K562 (cell line): ENCODE measurements around the gene SLC5A5. TPM values are rescaled to one million over a fixed set of nuclear protein-coding genes. Genes with fewer than 3 reads are reported as not detected.
A peak's percentile ranks its signal among the peaks of the same experiment; 100 is the strongest.

Experiments used
- ATAC-seq: fragments of 200-7000 bp; cut with Tn5 transposase; 3 replicates; pipeline ENCODE4 v1.9.1; 2020; ENCODE audit warnings: moderate library complexity
- BruUV-seq: library from RNA; stranded (reverse); fragments of 400-500 nt; replicated peaks from 2 replicates; lab custom pipeline; 2021; lab: Mats Ljungman, UMichigan
- CTCF ChIA-PET: fragments of 300-600 bp; formaldehyde crosslinking; extraction: SDS; loops from one replicate; lab custom pipeline; 2021; ENCODE audit warnings: low intra/inter-chr PET ratio; lab: Yijun Ruan, JAX
- POLR2A ChIA-PET: fragments of 300-600, 350-650 bp; sonication (Branson Sonifier 250); formaldehyde crosslinking; extraction: SDS; loops from one replicate; lab custom pipeline; 2021; ENCODE audit warnings: antibody characterized with exemption, inconsistent platforms; lab: Yijun Ruan, JAX
- DNase-seq, 4 experiments: peaks; one replicate each; pipeline versions ENCODE4 v3.0.0 to v3.0.0-alpha.2; 2011 to 2018; ENCODE audit warnings: low spot score in 3 of 4, mixed read lengths in 3 of 4; ENCODE audit errors: extremely low read depth in 1 of 4
- FAIRE-seq: peaks from 2 replicates; lab custom pipeline; 2011; peaks lifted over from hg19 to GRCh38; lab: Jason Lieb, UNC
- H2AFZ ChIP-seq: 2 replicates; pipeline ENCODE4 v1.6.0; 2011; ENCODE audit warnings: low read depth, low read length, control low read depth, inconsistent platforms
- H3K27ac ChIP-seq: fragments of 200-600 bp; 3 replicates; pipeline ENCODE4 v1.8.0; 2011; ENCODE audit warnings: low read depth, mild to moderate bottlenecking, control low read depth, inconsistent platforms, low read length, moderate library complexity, mixed read lengths; ENCODE audit errors: extremely low read depth
- H3K27me3 ChIP-seq, 2 experiments: fragments of 300-600 bp in 1 of 2; 2 replicates in 1 of 2; 3 replicates in 1 of 2; pipeline versions ENCODE4 v1.6.0 to v1.8.0; 2011; ENCODE audit warnings: inconsistent platforms in 2 of 2, low read length in 2 of 2, mild to moderate bottlenecking in 1 of 2, mixed read lengths in 1 of 2, moderate library complexity in 1 of 2; ENCODE audit not compliant: control insufficient read depth in 2 of 2, insufficient read depth in 2 of 2
- H3K36me3 ChIP-seq: fragments of 300-600 bp; 3 replicates; pipeline ENCODE4 v1.8.0; 2011; ENCODE audit warnings: mild to moderate bottlenecking, low read length, inconsistent platforms; ENCODE audit not compliant: control insufficient read depth, insufficient read depth
- H3K4me1 ChIP-seq, 2 experiments: fragments of 200-600 bp in 1 of 2; replicated peaks in 1 of 2; 2 replicates in 1 of 2; 3 replicates in 1 of 2; pipeline versions ENCODE4 v1.5.1 to v1.8.0; 2011; ENCODE audit warnings: inconsistent platforms in 2 of 2, low read length in 2 of 2, mild to moderate bottlenecking in 1 of 2, mixed read lengths in 1 of 2, moderate library complexity in 1 of 2; ENCODE audit not compliant: control insufficient read depth in 2 of 2, insufficient read depth in 2 of 2
- H3K4me2 ChIP-seq: 2 replicates; pipeline ENCODE4 v1.6.1; 2011; ENCODE audit warnings: low read length, control low read depth, inconsistent platforms, mixed read lengths; ENCODE audit not compliant: insufficient read depth
- H3K4me3 ChIP-seq: fragments of 200-600 bp; sonication (generic), shearing (Covaris generic); 2 replicates; pipeline ENCODE4 v1.5.1; 2016; ENCODE audit warnings: control low read depth, inconsistent platforms
- H3K79me2 ChIP-seq: fragments of 200-600 bp; 3 replicates; pipeline ENCODE4 v1.8.0; 2011; ENCODE audit warnings: low read length, inconsistent platforms; ENCODE audit not compliant: control insufficient read depth, insufficient read depth
- H3K9ac ChIP-seq, 2 experiments: 2 replicates each; pipeline versions ENCODE4 v1.6.0 to v1.6.1; 2011; ENCODE audit warnings: low read depth in 2 of 2, low read length in 2 of 2, control low read depth in 1 of 2, inconsistent platforms in 1 of 2, mild to moderate bottlenecking in 1 of 2, mixed read lengths in 1 of 2; ENCODE audit not compliant: insufficient read depth in 1 of 2
- H3K9me1 ChIP-seq: one replicate; pipeline ENCODE4 v1.6.0; 2011; ENCODE audit warnings: inconsistent platforms, mild to moderate bottlenecking, low read length, moderate library complexity; ENCODE audit not compliant: control insufficient read depth, insufficient read depth
- H3K9me3 ChIP-seq: replicated peaks from 2 replicates; pipeline ENCODE4 v1.5.1; 2011; ENCODE audit warnings: low read depth, low read length, inconsistent platforms; ENCODE audit not compliant: control insufficient read depth, insufficient read depth
- H4K20me1 ChIP-seq: replicated peaks from 2 replicates; pipeline ENCODE4 v1.6.1; 2011; ENCODE audit warnings: low read length, inconsistent platforms, mixed read lengths; ENCODE audit not compliant: control insufficient read depth, insufficient read depth
- CBFA2T3 ChIP-seq: fragments of 450-650 bp; IDR thresholded peaks from 2 replicates; pipeline ENCODE4 v1.6.1; 2017
- DDX20 ChIP-seq: fragments of 450-650 bp; IDR thresholded peaks from 2 replicates; pipeline ENCODE4 v1.6.1; 2016; ENCODE audit warnings: missing genetic modification characterization, low read depth, mild to moderate bottlenecking, missing compliant biosample characterization, moderate library complexity
- DIDO1 ChIP-seq: fragments of 450-650 bp; IDR thresholded peaks from 2 replicates; pipeline ENCODE4 v1.6.1; 2016; ENCODE audit warnings: low read depth, missing biosample characterization, missing genetic modification characterization
- EGR1 ChIP-seq: fragments of 450-650 bp; conservative IDR thresholded peaks from 2 replicates; pipeline ENCODE4 v1.6.1; 2017; ENCODE audit warnings: mild to moderate bottlenecking
- HDAC1 ChIP-seq, 2 experiments: fragments of 450-650 bp; IDR thresholded peaks; 2 replicates each; pipeline ENCODE4 v1.6.1; 2016 to 2017; ENCODE audit warnings: inconsistent platforms in 1 of 2, mild to moderate bottlenecking in 1 of 2, moderate library complexity in 1 of 2
- IFI16 ChIP-seq: fragments of 250-450 bp; sonication (Bioruptor Pico); IDR thresholded peaks from 2 replicates; pipeline ENCODE4 v2.1.2; 2022; ENCODE audit warnings: mild to moderate bottlenecking, inconsistent platforms
- NCOA4 ChIP-seq: fragments of 450-650 bp; IDR thresholded peaks from 2 replicates; pipeline ENCODE4 v1.6.1; 2018; ENCODE audit warnings: mild to moderate bottlenecking; ENCODE audit not compliant: partially characterized antibody
- PPARD ChIP-seq: fragments of 250-450 bp; sonication (Bioruptor Pico); IDR thresholded peaks from 2 replicates; pipeline ENCODE4 v1.8.0; 2022; ENCODE audit warnings: inconsistent platforms, mild to moderate bottlenecking, moderate library complexity
- RBFOX2 ChIP-seq: fragments of 200-400 bp; formaldehyde crosslinking; IDR thresholded peaks from 2 replicates; pipeline ENCODE4 v1.6.1; 2017; ENCODE audit warnings: low read depth, mild to moderate bottlenecking, low read length, moderate library complexity
- SMAD3 ChIP-seq: fragments of 450-650 bp; formaldehyde crosslinking; conservative IDR thresholded peaks from 2 replicates; pipeline ENCODE4 v1.4.0; 2020; ENCODE audit warnings: mild to moderate bottlenecking
- TBP ChIP-seq: optimal IDR thresholded peaks from 2 replicates; pipeline ENCODE3; 2011; ENCODE audit warnings: low read depth, low read length, improper control_type of control experiment
- ZNF143 ChIP-seq: sonication (generic); formaldehyde crosslinking; IDR thresholded peaks from 2 replicates; pipeline ENCODE4 v1.9.0; 2022; ENCODE audit warnings: mild to moderate bottlenecking, missing genetic modification reagents
- ZNF586 ChIP-seq: fragments of 450-650 bp; formaldehyde crosslinking; conservative IDR thresholded peaks from 2 replicates; pipeline ENCODE4 v1.4.0; 2020; ENCODE audit warnings: mild to moderate bottlenecking, moderate library complexity
- WGBS: fragments of 100-300 bp; shearing (Covaris generic); methylation state at CpG from one replicate; pipeline ENCODE4 v1.1.6; 2016; ENCODE audit warnings: low coverage, mixed read lengths; ENCODE audit not compliant: insufficient coverage; ENCODE audit errors: missing lambda C conversion rate; 5-methylcytosine and 5-hydroxymethylcytosine counted together
- in situ Hi-C: fragments of 300-500 bp; cut with MboI; formaldehyde crosslinking; loops from 4 replicates; pipeline ENCODE4 v1.15.0; 2018; ENCODE audit warnings: inconsistent platforms, mixed read lengths
- intact Hi-C: fragments of 100-400 bp; cut with micrococcal nuclease; formaldehyde crosslinking; loops from 2 replicates; pipeline ENCODE4 v1.14.2; 2022
- polyA plus RNA-seq, 8 experiments: library from polyadenylated mRNA; depleted of rRNA in 4 of 8; stranded (reverse) in 5 of 8; unstranded in 3 of 8; fragments of >200 nt; fragmentation: Nextera tagmentation in 2 of 8; fragmentation: Illumina TruSeq in 1 of 8; extraction: Ambion mirVana in 2 of 8; extraction: Trizol in 1 of 8; gene quantifications; 2 replicates each; pipeline versions ENCODE4 v1.2.1 to v1.2.3, GENCODE V29; 2011 to 2014; ENCODE audit warnings: inconsistent platforms in 1 of 8, missing spikeins in 1 of 8
- total RNA-seq, 7 experiments: library from RNA; depleted of rRNA in 6 of 7; stranded (reverse); fragments of >200 nt in 6 of 7; fragmentation: Illumina TruSeq in 2 of 7; extraction: Trizol in 2 of 7; gene quantifications; 2 replicates each; pipeline versions ENCODE4 v1.2.1 to v1.2.3, GENCODE V29; 2011 to 2021; ENCODE audit warnings: low replicate concordance in 1 of 7
- TF ChIP-seq, protein P1 (sequence below): fragments of 450-650 bp; IDR thresholded peaks from 2 replicates; pipeline ENCODE4 v1.6.1; 2016; ENCODE audit warnings: antibody characterized with exemption
- TF ChIP-seq, protein P2 (sequence below): fragments of 250-450 bp; sonication (Bioruptor Pico); IDR thresholded peaks from 2 replicates; pipeline ENCODE4 v1.4.0; 2020; ENCODE audit warnings: mild to moderate bottlenecking, moderate library complexity, borderline replicate concordance
- TF ChIP-seq, protein P3 (sequence below): IDR thresholded peaks from 2 replicates; pipeline ENCODE4 v1.6.1; 2011; ENCODE audit not compliant: insufficient read length; ENCODE audit errors: extremely low read depth
- TF ChIP-seq, protein P4 (sequence below): fragments of 450-650 bp; formaldehyde crosslinking; IDR thresholded peaks from 2 replicates; pipeline ENCODE4 v1.4.0; 2020; ENCODE audit warnings: mild to moderate bottlenecking, mixed read lengths

Gene SLC5A5
- total and polyA plus RNA-seq, 9 of the 15 experiments (the other 6 are each of a cell fraction or from before 2014, with no cell fraction given), result 0.10 to 0.73 (median 0.23) TPM

- BruUV-seq, result no TSS peak
- peaks cover 4 to 22% of the 10 kb centered on the region in 2 experiments; a peak in 3 of 5 replicates for H3K4me1 ChIP-seq
- FAIRE-seq (no peak), ATAC-seq (no peak), DNase-seq (no peak)
- no peak overlapping the region for H3K27ac ChIP-seq
- peaks cover 0 to 33% of the 10 kb centered on the region in 2 experiments; a peak in 3 of 5 replicates for H3K27me3 ChIP-seq
- no peaks in the 10 kb centered on the region for H3K36me3 ChIP-seq
- 17% methylated on average over 12 of the region's 13 CpGs for WGBS
- in situ Hi-C loops (no loop called here), intact Hi-C loops (no loop called here)
- no peaks in the 10 kb centered on the region for H3K9me3 ChIP-seq
- no peaks in the 10 kb centered on the region for H3K9me1 ChIP-seq
- no peaks in the 10 kb centered on the region for H3K79me2 ChIP-seq
- H3K9ac ChIP-seq, result peak overlapping the region in 1 of 2 experiments; percentile 45; a peak in 1 of 4 replicates
- no peak overlapping the region for H3K4me3 ChIP-seq
- POLR2A ChIA-PET, result interaction anchor here (0.6 kb wide), 1 partner anchor 17 kb away, joined by 3 read pairs; no protein-coding TSS in a partner anchor
- no peaks in the 10 kb centered on the region; the same call in 1 of the 2 replicates for H4K20me1 ChIP-seq
- CTCF ChIA-PET, result no interaction called here
- TF ChIP-seq ZNF586 (CRISPR knock-in tag) (no peak), HDAC1 (IDR thresholded peaks at IDR 0.05) (no peak), IFI16 (CRISPR knock-in tag) (no peak), PPARD (CRISPR knock-in tag) (no peak), NCOA4 (no peak), SMAD3 (CRISPR knock-in tag) (no peak), RBFOX2 (no peak), ZNF143 (CRISPR knock-in tag) (no peak), CBFA2T3 (no peak), DDX20 (no peak), TBP (no peak), EGR1 (no peak), DIDO1 (tag) (no peak)
- TF ChIP-seq, protein P1, sequence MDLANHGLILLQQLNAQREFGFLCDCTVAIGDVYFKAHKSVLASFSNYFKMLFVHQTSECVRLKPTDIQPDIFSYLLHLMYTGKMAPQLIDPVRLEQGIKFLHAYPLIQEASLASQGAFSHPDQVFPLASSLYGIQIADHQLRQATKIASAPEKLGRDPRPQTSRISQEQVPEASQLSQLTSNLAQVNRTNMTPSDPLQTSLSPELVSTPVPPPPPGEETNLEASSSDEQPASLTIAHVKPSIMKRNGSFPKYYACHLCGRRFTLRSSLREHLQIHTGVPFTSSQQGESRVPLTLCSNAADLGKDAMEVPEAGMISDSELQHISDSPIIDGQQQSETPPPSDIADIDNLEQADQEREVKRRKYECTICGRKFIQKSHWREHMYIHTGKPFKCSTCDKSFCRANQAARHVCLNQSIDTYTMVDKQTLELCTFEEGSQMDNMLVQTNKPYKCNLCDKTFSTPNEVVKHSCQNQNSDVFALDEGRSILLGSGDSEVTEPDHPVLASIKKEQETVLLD, result no peak
- TF ChIP-seq, protein P2, sequence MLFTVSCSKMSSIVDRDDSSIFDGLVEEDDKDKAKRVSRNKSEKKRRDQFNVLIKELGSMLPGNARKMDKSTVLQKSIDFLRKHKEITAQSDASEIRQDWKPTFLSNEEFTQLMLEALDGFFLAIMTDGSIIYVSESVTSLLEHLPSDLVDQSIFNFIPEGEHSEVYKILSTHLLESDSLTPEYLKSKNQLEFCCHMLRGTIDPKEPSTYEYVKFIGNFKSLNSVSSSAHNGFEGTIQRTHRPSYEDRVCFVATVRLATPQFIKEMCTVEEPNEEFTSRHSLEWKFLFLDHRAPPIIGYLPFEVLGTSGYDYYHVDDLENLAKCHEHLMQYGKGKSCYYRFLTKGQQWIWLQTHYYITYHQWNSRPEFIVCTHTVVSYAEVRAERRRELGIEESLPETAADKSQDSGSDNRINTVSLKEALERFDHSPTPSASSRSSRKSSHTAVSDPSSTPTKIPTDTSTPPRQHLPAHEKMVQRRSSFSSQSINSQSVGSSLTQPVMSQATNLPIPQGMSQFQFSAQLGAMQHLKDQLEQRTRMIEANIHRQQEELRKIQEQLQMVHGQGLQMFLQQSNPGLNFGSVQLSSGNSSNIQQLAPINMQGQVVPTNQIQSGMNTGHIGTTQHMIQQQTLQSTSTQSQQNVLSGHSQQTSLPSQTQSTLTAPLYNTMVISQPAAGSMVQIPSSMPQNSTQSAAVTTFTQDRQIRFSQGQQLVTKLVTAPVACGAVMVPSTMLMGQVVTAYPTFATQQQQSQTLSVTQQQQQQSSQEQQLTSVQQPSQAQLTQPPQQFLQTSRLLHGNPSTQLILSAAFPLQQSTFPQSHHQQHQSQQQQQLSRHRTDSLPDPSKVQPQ (CRISPR knock-in tag), result no peak
- TF ChIP-seq, protein P3, sequence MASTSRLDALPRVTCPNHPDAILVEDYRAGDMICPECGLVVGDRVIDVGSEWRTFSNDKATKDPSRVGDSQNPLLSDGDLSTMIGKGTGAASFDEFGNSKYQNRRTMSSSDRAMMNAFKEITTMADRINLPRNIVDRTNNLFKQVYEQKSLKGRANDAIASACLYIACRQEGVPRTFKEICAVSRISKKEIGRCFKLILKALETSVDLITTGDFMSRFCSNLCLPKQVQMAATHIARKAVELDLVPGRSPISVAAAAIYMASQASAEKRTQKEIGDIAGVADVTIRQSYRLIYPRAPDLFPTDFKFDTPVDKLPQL, result no peak
- TF ChIP-seq, protein P4, sequence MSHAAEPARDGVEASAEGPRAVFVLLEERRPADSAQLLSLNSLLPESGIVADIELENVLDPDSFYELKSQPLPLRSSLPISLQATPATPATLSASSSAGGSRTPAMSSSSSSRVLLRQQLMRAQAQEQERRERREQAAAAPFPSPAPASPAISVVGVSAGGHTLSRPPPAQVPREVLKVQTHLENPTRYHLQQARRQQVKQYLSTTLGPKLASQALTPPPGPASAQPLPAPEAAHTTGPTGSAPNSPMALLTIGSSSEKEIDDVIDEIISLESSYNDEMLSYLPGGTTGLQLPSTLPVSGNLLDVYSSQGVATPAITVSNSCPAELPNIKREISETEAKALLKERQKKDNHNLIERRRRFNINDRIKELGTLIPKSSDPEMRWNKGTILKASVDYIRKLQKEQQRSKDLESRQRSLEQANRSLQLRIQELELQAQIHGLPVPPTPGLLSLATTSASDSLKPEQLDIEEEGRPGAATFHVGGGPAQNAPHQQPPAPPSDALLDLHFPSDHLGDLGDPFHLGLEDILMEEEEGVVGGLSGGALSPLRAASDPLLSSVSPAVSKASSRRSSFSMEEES (CRISPR knock-in tag), result no peak
- H3K4me2 ChIP-seq, result no peak overlapping the region
- no peak overlapping the region for H2AFZ ChIP-seq
Observed at GRCh38 chr19:17826508-17827056, 45.2 kb upstream of the SLC5A5 start.
